ELR (cell line): ENCODE data around the gene NOL6.

ENCODE experiments used
- DNase-seq: peaks from one replicate; pipeline ENCODE4 v3.0.0-alpha.2; 2015; ENCODE audit warnings: low read depth

NOL6 gene

GRCh38 chr9:33450621-33451146 lies 23.0 kb downstream of the NOL6 start:
- DNase-seq = no peak

GRCh38 chr9:33449715-33450114 lies 24.0 kb downstream of the NOL6 start:
- DNase-seq = no peak

- DNase-seq = peak; percentile 30
Observed at GRCh38 chr9:33447799-33448553, 25.7 kb downstream of the NOL6 start.

- peak; percentile 67 for DNase-seq
Observed at GRCh38 chr9:33446946-33447798, 26.6 kb downstream of the NOL6 start, which contains the start of gene AQP3. AQP3 (minus strand) TSS chr9:33447593; CDS start chr9:33447530, 63 bp downstream.

- DNase-seq = no peak
Observed at GRCh38 chr9:33446240-33446945, 27.3 kb downstream of the NOL6 start.

- no peak for DNase-seq
Observed at GRCh38 chr9:33445389-33446239, 28.1 kb downstream of the NOL6 start.

- DNase-seq = no peak
Observed at GRCh38 chr9:33443464-33444154, 30.1 kb downstream of the NOL6 start.

- peak; percentile 70 for DNase-seq
Observed at GRCh38 chr9:33443047-33443446, 30.7 kb downstream of the NOL6 start.

GRCh38 chr9:33442125-33442524 lies 31.6 kb downstream of the NOL6 start:
- DNase-seq = no peak

- no peak for DNase-seq
Observed at GRCh38 chr9:33440609-33441008, 33.1 kb downstream of the NOL6 start.

- DNase-seq = no peak
Observed at GRCh38 chr9:33440204-33440603, 33.5 kb downstream of the NOL6 start.

GRCh38 chr9:33439731-33440130 lies 34.0 kb downstream of the NOL6 start:
- no peak for DNase-seq

GRCh38 chr9:33438926-33439680 lies 34.6 kb downstream of the NOL6 start:
- no peak for DNase-seq

GRCh38 chr9:33437898-33438297 lies 35.8 kb downstream of the NOL6 start:
- no peak for DNase-seq

GRCh38 chr9:33437205-33437604 lies 36.5 kb downstream of the NOL6 start:
- no peak for DNase-seq

- no peak for DNase-seq
Observed at GRCh38 chr9:33436445-33436844, 37.3 kb downstream of the NOL6 start.

GRCh38 chr9:33435821-33436277 lies 37.9 kb downstream of the NOL6 start:
- DNase-seq = no peak

GRCh38 chr9:33434317-33435105 lies 39.2 kb downstream of the NOL6 start:
- no peak for DNase-seq

- no peak for DNase-seq
Observed at GRCh38 chr9:33433871-33434270, 39.9 kb downstream of the NOL6 start.
